K562 (cell line): ENCODE measurements around the gene EXT2.

ENCODE experiments used
- ATF2 ChIP-seq: sonication (generic); formaldehyde crosslinking; IDR thresholded peaks from 2 replicates; pipeline ENCODE4 v1.8.1; 2022; ENCODE audit warnings: missing genetic modification reagents
- BRF2 ChIP-seq: IDR thresholded peaks from 3 replicates; pipeline ENCODE4 v1.6.1; 2011; ENCODE audit warnings: borderline replicate concordance, mild to moderate bottlenecking; ENCODE audit not compliant: insufficient read length, insufficient read depth
- SUPT5H ChIP-seq: fragments of 450-650 bp; IDR thresholded peaks from 2 replicates; pipeline ENCODE4 v1.6.1; 2016
- ZNF239 ChIP-seq: fragments of 250-450 bp; sonication (Bioruptor Pico); IDR thresholded peaks from 2 replicates; pipeline ENCODE4 v1.4.0; 2020; ENCODE audit warnings: mild to moderate bottlenecking
- ZNF57 ChIP-seq: fragments of 450-650 bp; formaldehyde crosslinking; IDR thresholded peaks from 2 replicates; pipeline ENCODE4 v1.4.0; 2020; ENCODE audit warnings: mild to moderate bottlenecking, moderate library complexity

- TF ChIP-seq ZNF239 (CRISPR knock-in tag) (no peak), SUPT5H (no peak), ZNF57 (CRISPR knock-in tag) (no peak), ATF2 (CRISPR knock-in tag) (no peak), BRF2 (no peak)
These were observed 180.6 kb downstream of the EXT2 start for GRCh38 chr11:44275961-44276550.
